Kidney tubule cell (primary cell): ENCODE results near the gene TET1.
A peak's percentile ranks its signal among the peaks of the same experiment; 100 is the strongest.
"Not testable (repeated sequence)": the region's sequence is repeated elsewhere in the genome, so short reads cannot be mapped to it uniquely, and the experiment has no call there.

ENCODE experiments used
- DNase-seq: peaks from one replicate; pipeline ENCODE4 v3.0.0-alpha.2; 2018; ENCODE audit warnings: low spot score

The TET1 gene

GRCh38 chr10:68611227-68611626 lies 51.1 kb downstream of the TET1 start:
- no peak for DNase-seq

- DNase-seq: not testable (repeated sequence)
Measured at GRCh38 chr10:68613974-68614373, 53.8 kb downstream of the TET1 start.

DNA sequence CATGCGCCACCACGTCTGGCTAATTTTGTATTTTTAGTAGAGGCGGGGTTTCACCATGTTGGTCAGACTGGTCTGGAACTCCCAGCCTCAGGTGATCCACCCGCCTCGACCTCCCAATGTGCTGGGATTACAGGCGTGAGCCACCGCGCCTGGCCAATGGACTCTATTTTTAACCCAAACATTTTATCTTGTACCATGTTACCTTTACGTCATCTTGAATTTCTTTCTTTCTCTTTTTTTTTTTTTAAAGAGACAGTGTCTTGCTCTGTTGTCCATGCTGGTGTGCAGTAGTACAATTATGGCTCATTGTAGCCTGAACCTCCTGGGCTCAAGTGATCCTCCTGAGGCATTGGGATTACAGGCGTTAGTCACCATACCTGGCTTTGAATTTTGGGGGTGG lies 57.6 kb downstream of the TET1 start:
- not testable (repeated sequence) for DNase-seq

DNA sequence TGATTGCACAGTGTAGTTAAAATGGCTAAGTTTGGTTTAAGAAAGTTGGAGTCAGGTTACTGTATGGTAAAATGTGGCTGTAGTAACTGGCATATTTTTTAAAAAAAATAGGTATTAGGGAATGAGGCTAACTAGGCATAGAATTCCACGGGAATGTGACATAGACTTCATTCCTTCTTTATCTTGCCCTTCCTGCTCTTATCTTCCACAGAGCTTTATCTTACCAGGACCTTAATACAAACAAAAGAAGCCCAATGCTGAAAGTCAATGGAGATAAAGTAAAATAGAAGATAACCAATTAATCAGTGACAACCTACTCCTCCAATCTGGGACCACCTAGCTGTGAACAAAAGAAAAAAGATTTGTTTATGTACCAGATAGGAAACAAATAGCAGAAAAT lies 58.1 kb downstream of the TET1 start:
- no peak for DNase-seq

GRCh38 chr10:68619595-68619994 lies 59.5 kb downstream of the TET1 start:
- DNase-seq: no peak

DNA sequence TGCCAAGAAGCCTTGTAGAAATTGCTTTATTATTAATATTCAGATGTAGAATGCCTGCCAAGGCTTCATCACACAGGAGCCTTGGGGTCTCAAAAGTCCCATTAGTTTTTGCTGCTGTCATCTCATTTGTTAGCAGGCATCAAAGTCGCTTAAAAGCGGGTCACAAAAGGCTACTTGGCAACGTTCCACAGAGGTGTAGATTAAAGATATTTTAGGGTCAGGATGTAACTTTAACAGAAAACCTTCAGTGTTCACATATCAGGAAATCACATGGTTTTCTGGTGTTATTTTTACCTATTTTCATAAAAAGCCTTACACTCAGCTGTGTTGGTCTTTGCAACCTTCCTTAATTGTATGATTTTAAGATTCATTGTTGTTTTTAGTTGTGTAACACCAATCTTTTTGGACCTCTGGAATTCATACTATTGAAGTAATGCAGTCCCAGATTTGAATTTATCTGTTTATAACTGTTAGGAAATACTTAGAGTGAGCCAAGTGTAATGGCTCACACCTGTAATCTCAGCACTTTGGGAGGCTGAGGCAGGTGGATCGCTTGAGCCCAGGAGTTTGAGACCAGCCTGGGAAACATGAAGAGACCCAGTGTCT lies 65.3 kb downstream of the TET1 start:
- no peak for DNase-seq

GRCh38 chr10:68628576-68629127 lies 68.5 kb downstream of the TET1 start:
- DNase-seq: peak; percentile 44

GRCh38 chr10:68632271-68632560 lies 72.1 kb downstream of the TET1 start:
- DNase-seq: not testable (repeated sequence)

GRCh38 chr10:68633281-68633680 lies 73.1 kb downstream of the TET1 start:
- DNase-seq: no peak

DNA sequence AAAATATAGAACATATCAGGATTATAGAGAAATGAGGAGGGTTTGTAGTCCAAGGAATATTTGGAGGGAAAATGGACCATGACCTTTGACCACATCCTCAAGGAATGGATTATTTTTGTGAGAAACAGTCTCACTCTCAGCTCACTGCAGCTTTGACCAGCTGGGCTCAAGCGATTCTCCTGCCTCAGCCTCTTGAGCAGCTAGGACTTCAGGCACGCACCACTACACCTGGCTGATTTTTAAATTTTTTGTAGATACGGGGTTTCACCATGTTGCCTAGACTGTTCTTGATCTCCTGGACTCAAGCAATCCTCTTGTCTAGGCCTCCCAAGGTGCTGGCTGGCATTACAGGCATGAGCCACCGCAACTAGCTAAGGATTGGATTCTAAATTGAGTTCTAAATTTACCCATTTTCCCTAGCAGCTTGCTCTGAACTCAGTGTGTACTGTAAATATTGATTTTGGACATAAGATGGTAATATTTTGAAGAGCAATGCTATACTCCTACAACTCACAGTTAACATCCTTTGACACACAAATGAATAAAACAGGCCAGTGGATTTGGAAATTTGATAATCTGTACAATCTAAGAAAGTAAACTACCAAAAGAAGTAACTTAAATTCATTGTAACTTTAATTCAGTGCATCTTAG lies 73.8 kb downstream of the TET1 start:
- DNase-seq: no peak

GRCh38 chr10:68636335-68636734 lies 76.2 kb downstream of the TET1 start:
- no peak for DNase-seq

DNA sequence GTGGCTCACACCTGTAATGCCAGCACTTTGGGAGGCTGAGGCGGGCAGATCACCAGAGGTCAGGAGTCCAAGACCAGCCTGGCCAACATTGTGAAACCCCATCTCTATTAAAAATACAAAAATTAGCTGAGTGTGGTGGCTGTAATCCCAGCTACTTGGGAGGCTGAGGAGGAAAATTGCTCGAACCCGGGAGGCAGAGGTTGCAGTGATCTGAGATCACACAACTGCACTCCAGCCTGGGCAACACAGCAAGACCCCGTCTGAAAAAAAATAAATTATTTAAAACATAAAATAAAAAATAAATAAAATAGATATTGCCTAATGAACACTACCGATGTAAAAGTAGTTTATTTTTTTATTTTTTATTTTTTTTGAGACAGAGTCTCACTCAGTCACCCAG lies 83.4 kb downstream of the TET1 start:
- DNase-seq: not testable (repeated sequence)

- peak; percentile 72 for DNase-seq
Measured at GRCh38 chr10:68647672-68648341, 87.7 kb downstream of the TET1 start.

GRCh38 chr10:68655620-68656126 lies 95.5 kb downstream of the TET1 start:
- DNase-seq: no peak

DNA sequence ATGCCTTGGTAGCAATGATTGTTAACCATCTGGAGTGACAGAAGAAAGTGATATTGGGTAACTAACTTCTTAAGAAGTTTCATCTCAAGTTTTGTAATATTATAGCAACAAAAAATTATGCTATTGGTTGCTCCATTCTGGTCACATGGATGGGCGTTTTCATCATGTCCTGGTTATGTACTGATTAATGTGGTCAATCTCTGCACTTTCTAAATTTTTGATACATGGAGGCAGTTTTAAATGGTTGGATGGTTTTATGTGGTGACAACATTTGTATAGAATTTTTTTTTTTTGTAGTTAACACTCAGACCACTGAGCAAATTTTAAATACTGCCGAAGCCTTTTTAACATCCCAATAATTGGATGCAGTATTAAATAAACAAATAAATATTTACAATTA lies 105.7 kb downstream of the TET1 start:
- DNase-seq: peak; percentile 62

DNA sequence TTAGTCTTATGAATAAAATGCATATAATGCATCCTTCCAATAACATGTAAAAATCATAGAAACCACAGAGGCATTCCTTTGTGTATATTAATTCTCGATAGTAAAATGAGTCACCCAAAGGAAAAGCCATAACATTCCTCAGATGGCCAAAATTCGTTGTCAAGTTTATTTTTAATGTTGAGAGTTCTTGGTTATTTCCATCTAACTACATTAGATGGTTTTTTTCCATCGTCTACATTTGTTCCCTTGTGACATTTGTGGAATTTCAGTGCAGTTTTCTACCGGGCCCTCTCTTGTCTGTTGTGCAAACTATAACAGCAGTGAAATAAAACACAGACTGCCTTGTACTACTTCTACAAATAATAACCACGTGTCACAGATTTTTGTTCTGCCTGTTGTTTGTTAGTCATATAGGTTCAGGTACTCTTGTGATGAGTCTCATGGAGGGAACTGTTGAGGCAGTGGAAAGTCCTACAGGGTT lies 106.2 kb downstream of the TET1 start:
- peak; percentile 68 for DNase-seq

DNA sequence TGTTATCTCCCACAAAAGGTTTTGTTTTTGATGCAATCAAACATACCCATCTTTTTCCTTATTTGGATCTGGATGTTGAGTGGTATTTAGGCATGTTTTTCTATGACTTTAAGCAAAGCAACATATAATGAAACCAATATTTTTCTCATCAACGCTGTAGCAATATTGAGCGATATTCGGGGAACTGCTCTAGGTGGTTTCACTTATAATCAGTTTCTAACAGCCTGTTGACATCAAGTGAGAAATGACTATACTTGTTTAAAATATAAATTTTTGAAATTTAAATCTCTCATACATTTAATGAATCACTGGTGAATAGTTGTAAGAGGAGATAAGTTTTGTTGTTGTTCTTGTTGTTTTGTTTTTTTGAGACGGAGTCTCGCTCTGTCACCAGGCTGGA lies 108.1 kb downstream of the TET1 start:
- no peak for DNase-seq

DNA sequence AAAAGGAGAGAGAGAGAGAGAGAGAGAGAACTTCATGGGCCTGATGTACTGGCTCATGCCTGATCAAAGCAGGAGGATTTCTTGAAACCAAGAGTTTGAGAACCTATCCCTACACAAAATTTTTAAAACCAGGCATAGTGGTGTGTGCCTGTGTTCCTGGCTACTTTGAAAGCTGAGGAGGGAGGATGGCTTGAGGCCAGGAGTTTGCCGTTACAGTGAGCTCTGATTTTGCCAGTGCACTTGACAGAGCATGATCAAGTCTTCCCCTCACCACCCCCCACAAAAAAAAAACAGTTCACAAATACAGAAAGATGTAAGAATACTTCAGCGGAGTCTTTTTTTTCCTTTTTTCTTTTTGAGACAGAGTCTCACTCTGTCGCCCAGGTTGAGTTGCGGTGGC lies 108.8 kb downstream of the TET1 start:
- no peak for DNase-seq

DNA sequence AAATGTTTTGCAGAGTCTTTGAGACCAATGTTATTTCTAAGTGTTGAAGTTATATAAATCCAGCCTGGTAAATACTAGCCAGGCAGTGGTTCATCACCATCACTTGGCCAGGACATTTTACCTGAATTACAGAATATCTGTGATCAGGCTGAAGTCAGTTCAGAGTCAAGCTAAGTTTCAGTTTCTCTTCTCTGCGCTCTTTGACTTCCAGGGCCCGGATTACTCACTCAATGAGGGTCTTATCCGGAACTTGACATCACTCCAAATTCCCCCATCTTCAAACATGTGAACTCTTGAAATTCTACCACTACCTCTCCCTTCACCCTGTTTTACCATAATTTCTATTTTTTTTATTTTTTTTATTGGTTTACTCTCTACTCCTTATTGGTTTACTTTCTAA lies 124.3 kb downstream of the TET1 start:
- DNase-seq: no peak

- DNase-seq: no peak
Measured at GRCh38 chr10:68696018-68696417, 135.9 kb downstream of the TET1 start.

- DNase-seq: no peak
Measured at GRCh38 chr10:68697106-68697505, 137.0 kb downstream of the TET1 start.

- no peak for DNase-seq
Measured at GRCh38 chr10:68700197-68700596, 140.1 kb downstream of the TET1 start.

DNA sequence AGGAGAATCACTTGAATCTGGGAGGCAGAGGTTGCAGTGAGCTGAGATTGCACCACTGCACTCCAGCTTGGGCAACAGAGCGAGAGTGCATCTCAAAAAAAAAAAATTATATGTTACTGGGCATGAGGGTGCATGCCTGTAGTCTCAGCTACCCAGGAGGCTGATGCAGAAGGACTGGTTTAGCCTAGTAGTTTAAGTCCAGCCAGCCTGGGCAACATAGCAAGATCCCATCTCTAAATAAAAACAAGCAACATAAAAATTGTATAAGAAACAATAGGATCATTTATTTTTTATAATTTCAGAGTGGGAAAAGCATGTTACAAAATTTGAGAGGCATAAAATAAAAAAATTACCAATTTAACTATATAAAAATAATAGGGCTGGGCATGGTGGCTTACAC lies 145.4 kb downstream of the TET1 start:
- DNase-seq: no peak
